ENCODE data around the gene MYH1.
"Not testable (repeated sequence)": the region's sequence is repeated elsewhere in the genome, so short reads cannot be mapped to it uniquely, and the experiment has no call there.

MYH1 gene

GRCh38 chr17:10518271-10519037 is at the start of gene MYH1:
TSS of gene MYH1 (minus strand) at chr17:10518542. CDS start at chr17:10516642, 1,900 bp downstream.
- no peak for DNase-seq (ENCODE audit: low spot score)

GRCh38 chr17:10563991-10564660 is 45.8 kb upstream of the MYH1 start:
- no peak for DNase-seq (ENCODE audit: low spot score)

GRCh38 chr17:10558049-10558448 is 39.7 kb upstream of the MYH1 start:
- no peak for DNase-seq (ENCODE audit: low spot score)

- DNase-seq (ENCODE audit: low spot score), result no peak
Observed at GRCh38 chr17:10557422-10557821, 39.1 kb upstream of the MYH1 start.

GRCh38 chr17:10556301-10557005 is 38.1 kb upstream of the MYH1 start:
- DNase-seq (ENCODE audit: low spot score), result no peak

GRCh38 chr17:10550014-10550413 is 31.7 kb upstream of the MYH1 start:
- no peak for DNase-seq (ENCODE audit: low spot score)

GRCh38 chr17:10549096-10549842 is 30.9 kb upstream of the MYH1 start, which contains the start of gene MYH2:
TSS of gene MYH2 (minus strand) at chr17:10549658. CDS start at chr17:10547920, 1,738 bp downstream.
- DNase-seq (ENCODE audit: low spot score), result no peak

- no peak for DNase-seq (ENCODE audit: low spot score)
Observed at GRCh38 chr17:10547351-10547750, 29.0 kb upstream of the MYH1 start.

- not testable (repeated sequence) for DNase-seq (ENCODE audit: low spot score)
Observed at GRCh38 chr17:10543486-10543885, 25.1 kb upstream of the MYH1 start.

- DNase-seq (ENCODE audit: low spot score), result not testable (repeated sequence)
Observed at GRCh38 chr17:10541179-10541578, 22.8 kb upstream of the MYH1 start.

- no peak for DNase-seq (ENCODE audit: low spot score)
Observed at GRCh38 chr17:10532026-10532425, 13.7 kb upstream of the MYH1 start.

- no peak for DNase-seq (ENCODE audit: low spot score)
Observed at GRCh38 chr17:10527419-10527818, 9.1 kb upstream of the MYH1 start.

GRCh38 chr17:10526517-10526916 is 8.2 kb upstream of the MYH1 start:
- DNase-seq (ENCODE audit: low spot score), result no peak

- DNase-seq (ENCODE audit: low spot score), result no peak
Observed at GRCh38 chr17:10523064-10523463, 4.7 kb upstream of the MYH1 start.

GRCh38 chr17:10521949-10522348 is 3.6 kb upstream of the MYH1 start:
- no peak for DNase-seq (ENCODE audit: low spot score)

GRCh38 chr17:10516638-10517037 is 1.7 kb downstream of the MYH1 start:
- no peak for DNase-seq (ENCODE audit: low spot score)

GRCh38 chr17:10516065-10516464 is 2.3 kb downstream of the MYH1 start:
- DNase-seq (ENCODE audit: low spot score), result no peak

GRCh38 chr17:10513299-10514067 is 4.9 kb downstream of the MYH1 start:
- DNase-seq (ENCODE audit: low spot score), result no peak

GRCh38 chr17:10512856-10513255 is 5.5 kb downstream of the MYH1 start:
- DNase-seq (ENCODE audit: low spot score), result no peak

- DNase-seq (ENCODE audit: low spot score), result no peak
Observed at GRCh38 chr17:10499950-10500349, 18.4 kb downstream of the MYH1 start.

GRCh38 chr17:10492004-10492403 is 26.3 kb downstream of the MYH1 start:
- no peak for DNase-seq (ENCODE audit: low spot score)
